Ovary (tissue), 3 donors: Measurements from ENCODE around the gene ASB4.

Experiments used
- CTCF ChIP-seq, 3 donors: fragments of 450-650 bp in 2 of 3; fragments of 200-600 bp in 1 of 3; IDR thresholded peaks; one replicate each; pipeline versions ENCODE4 v1.5.1 to v1.8.0; 2016 to 2022; ENCODE audit warnings: antibody characterized with exemption in 3 of 3, mild to moderate bottlenecking in 1 of 3
- EP300 ChIP-seq: sonication (generic); formaldehyde crosslinking; IDR thresholded peaks from one replicate; pipeline ENCODE4 v1.6.1; 2017; ENCODE audit warnings: antibody characterized with exemption
- donor health status: DM: no; HTN: no; CAD: no.

GRCh38 chr7:95578299-95578855 is 92.6 kb downstream of the ASB4 start:
- no peak for TF ChIP-seq EP300
- TF ChIP-seq CTCF (IDR thresholded peaks at IDR 0.05) = no peak
